ENCODE data around the gene BAIAP2L1. TPM values are rescaled to one million over a fixed set of nuclear protein-coding genes. Genes with fewer than 3 reads are reported as not detected.

BAIAP2L1 gene
- total and polyA plus RNA-seq, 2 experiments from 2014 or later = 24.1 to 38.3 TPM

DNA sequence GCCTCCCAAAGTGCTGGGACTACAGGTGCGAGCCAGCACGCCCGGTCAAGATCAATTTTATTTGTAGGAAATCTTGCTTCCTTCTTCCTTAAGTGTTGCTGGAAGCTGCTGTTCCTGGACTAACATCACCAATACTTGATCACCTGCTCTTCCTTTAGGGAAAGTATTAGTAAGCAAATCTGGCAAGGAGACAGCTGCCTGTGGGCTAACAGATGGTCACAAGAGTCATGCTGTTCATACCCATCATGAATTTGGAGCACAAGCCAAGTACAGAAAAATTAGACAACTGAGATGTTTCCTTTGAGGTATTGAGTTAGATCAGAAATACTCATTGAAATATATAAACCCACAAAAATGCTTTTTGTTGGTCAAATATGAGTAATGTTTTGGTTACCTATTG lies 27.9 kb downstream of the BAIAP2L1 start:
- Mint-ChIP-seq H3K9me3 (no peaks in the 10 kb centered on the region; the same call in 2 of the 3 replicates), H3K27ac (no peak overlapping the region), H3K4me1 (no peaks in the 10 kb centered on the region), H3K4me3 (no peak overlapping the region), H3K27me3 (ENCODE audit: insufficient read depth, low read depth, poor library complexity) (peaks cover 4% of the 10 kb centered on the region), H3K36me3 (ENCODE audit: low read depth) (peaks cover 7% of the 10 kb centered on the region; the same call in 1 of the 3 replicates)
- peaks cover 87% of the 10 kb centered on the region for H3K79me2 ChIP-seq (replicated peaks; ENCODE audit: insufficient read depth)
- no peak for ATAC-seq
- no peaks in the 10 kb centered on the region for H3K36me3 ChIP-seq (ENCODE audit: insufficient read depth)
- TF ChIP-seq, protein P1, sequence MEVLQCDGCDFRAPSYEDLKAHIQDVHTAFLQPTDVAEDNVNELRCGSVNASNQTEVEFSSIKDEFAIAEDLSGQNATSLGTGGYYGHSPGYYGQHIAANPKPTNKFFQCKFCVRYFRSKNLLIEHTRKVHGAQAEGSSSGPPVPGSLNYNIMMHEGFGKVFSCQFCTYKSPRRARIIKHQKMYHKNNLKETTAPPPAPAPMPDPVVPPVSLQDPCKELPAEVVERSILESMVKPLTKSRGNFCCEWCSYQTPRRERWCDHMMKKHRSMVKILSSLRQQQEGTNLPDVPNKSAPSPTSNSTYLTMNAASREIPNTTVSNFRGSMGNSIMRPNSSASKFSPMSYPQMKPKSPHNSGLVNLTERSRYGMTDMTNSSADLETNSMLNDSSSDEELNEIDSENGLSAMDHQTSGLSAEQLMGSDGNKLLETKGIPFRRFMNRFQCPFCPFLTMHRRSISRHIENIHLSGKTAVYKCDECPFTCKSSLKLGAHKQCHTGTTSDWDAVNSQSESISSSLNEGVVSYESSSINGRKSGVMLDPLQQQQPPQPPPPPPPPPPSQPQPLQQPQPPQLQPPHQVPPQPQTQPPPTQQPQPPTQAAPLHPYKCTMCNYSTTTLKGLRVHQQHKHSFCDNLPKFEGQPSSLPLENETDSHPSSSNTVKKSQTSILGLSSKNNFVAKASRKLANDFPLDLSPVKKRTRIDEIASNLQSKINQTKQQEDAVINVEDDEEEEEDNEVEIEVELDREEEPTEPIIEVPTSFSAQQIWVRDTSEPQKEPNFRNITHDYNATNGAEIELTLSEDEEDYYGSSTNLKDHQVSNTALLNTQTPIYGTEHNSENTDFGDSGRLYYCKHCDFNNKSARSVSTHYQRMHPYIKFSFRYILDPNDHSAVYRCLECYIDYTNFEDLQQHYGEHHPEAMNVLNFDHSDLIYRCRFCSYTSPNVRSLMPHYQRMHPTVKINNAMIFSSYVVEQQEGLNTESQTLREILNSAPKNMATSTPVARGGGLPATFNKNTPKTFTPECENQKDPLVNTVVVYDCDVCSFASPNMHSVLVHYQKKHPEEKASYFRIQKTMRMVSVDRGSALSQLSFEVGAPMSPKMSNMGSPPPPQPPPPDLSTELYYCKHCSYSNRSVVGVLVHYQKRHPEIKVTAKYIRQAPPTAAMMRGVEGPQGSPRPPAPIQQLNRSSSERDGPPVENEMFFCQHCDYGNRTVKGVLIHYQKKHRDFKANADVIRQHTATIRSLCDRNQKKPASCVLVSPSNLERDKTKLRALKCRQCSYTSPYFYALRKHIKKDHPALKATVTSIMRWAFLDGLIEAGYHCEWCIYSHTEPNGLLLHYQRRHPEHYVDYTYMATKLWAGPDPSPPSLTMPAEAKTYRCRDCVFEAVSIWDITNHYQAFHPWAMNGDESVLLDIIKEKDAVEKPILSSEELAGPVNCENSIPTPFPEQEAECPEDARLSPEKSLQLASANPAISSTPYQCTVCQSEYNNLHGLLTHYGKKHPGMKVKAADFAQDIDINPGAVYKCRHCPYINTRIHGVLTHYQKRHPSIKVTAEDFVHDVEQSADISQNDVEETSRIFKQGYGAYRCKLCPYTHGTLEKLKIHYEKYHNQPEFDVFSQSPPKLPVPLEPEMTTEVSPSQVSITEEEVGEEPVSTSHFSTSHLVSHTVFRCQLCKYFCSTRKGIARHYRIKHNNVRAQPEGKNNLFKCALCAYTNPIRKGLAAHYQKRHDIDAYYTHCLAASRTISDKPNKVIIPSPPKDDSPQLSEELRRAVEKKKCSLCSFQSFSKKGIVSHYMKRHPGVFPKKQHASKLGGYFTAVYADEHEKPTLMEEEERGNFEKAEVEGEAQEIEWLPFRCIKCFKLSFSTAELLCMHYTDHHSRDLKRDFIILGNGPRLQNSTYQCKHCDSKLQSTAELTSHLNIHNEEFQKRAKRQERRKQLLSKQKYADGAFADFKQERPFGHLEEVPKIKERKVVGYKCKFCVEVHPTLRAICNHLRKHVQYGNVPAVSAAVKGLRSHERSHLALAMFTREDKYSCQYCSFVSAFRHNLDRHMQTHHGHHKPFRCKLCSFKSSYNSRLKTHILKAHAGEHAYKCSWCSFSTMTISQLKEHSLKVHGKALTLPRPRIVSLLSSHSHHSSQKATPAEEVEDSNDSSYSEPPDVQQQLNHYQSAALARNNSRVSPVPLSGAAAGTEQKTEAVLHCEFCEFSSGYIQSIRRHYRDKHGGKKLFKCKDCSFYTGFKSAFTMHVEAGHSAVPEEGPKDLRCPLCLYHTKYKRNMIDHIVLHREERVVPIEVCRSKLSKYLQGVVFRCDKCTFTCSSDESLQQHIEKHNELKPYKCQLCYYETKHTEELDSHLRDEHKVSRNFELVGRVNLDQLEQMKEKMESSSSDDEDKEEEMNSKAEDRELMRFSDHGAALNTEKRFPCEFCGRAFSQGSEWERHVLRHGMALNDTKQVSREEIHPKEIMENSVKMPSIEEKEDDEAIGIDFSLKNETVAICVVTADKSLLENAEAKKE (CRISPR knock-in tag; IDR thresholded peaks at IDR 0.05) = no peak
- TF ChIP-seq STAT1 (IDR thresholded peaks at IDR 0.05; ENCODE audit: unreplicated experiment) = no peak
- no peak for TF ChIP-seq ZNF331 (CRISPR knock-in tag; IDR thresholded peaks at IDR 0.05; ENCODE audit: low read depth)
- TF ChIP-seq EZH2 (IDR thresholded peaks at IDR 0.05; ENCODE audit: low read depth, unreplicated experiment) = no peak
- TF ChIP-seq, protein P2, sequence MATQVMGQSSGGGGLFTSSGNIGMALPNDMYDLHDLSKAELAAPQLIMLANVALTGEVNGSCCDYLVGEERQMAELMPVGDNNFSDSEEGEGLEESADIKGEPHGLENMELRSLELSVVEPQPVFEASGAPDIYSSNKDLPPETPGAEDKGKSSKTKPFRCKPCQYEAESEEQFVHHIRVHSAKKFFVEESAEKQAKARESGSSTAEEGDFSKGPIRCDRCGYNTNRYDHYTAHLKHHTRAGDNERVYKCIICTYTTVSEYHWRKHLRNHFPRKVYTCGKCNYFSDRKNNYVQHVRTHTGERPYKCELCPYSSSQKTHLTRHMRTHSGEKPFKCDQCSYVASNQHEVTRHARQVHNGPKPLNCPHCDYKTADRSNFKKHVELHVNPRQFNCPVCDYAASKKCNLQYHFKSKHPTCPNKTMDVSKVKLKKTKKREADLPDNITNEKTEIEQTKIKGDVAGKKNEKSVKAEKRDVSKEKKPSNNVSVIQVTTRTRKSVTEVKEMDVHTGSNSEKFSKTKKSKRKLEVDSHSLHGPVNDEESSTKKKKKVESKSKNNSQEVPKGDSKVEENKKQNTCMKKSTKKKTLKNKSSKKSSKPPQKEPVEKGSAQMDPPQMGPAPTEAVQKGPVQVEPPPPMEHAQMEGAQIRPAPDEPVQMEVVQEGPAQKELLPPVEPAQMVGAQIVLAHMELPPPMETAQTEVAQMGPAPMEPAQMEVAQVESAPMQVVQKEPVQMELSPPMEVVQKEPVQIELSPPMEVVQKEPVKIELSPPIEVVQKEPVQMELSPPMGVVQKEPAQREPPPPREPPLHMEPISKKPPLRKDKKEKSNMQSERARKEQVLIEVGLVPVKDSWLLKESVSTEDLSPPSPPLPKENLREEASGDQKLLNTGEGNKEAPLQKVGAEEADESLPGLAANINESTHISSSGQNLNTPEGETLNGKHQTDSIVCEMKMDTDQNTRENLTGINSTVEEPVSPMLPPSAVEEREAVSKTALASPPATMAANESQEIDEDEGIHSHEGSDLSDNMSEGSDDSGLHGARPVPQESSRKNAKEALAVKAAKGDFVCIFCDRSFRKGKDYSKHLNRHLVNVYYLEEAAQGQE (IDR thresholded peaks at IDR 0.05; ENCODE audit: unreplicated experiment) = no peak
- TF ChIP-seq ZNF114 (CRISPR knock-in tag; IDR thresholded peaks at IDR 0.05) = no peak
- TF ChIP-seq CREB1 (CRISPR knock-in tag; IDR thresholded peaks at IDR 0.05; ENCODE audit: low read depth) = no peak
- no peak for TF ChIP-seq JUNB (IDR thresholded peaks at IDR 0.05; ENCODE audit: unreplicated experiment)
- no peak for TF ChIP-seq POLR2AphosphoS5 (IDR thresholded peaks at IDR 0.05; ENCODE audit: low read depth)
- TF ChIP-seq, protein P3, sequence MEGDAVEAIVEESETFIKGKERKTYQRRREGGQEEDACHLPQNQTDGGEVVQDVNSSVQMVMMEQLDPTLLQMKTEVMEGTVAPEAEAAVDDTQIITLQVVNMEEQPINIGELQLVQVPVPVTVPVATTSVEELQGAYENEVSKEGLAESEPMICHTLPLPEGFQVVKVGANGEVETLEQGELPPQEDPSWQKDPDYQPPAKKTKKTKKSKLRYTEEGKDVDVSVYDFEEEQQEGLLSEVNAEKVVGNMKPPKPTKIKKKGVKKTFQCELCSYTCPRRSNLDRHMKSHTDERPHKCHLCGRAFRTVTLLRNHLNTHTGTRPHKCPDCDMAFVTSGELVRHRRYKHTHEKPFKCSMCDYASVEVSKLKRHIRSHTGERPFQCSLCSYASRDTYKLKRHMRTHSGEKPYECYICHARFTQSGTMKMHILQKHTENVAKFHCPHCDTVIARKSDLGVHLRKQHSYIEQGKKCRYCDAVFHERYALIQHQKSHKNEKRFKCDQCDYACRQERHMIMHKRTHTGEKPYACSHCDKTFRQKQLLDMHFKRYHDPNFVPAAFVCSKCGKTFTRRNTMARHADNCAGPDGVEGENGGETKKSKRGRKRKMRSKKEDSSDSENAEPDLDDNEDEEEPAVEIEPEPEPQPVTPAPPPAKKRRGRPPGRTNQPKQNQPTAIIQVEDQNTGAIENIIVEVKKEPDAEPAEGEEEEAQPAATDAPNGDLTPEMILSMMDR (conservative IDR thresholded peaks at IDR 0.05; ENCODE audit: low read depth in 2 of 2) = no peak
- TF ChIP-seq NANOG (IDR thresholded peaks at IDR 0.05; ENCODE audit: borderline replicate concordance) = no peak
- TF ChIP-seq, protein P4, sequence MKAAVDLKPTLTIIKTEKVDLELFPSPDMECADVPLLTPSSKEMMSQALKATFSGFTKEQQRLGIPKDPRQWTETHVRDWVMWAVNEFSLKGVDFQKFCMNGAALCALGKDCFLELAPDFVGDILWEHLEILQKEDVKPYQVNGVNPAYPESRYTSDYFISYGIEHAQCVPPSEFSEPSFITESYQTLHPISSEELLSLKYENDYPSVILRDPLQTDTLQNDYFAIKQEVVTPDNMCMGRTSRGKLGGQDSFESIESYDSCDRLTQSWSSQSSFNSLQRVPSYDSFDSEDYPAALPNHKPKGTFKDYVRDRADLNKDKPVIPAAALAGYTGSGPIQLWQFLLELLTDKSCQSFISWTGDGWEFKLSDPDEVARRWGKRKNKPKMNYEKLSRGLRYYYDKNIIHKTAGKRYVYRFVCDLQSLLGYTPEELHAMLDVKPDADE (IDR thresholded peaks at IDR 0.05) = no peak
- TF ChIP-seq EZH2phosphoT487 (IDR thresholded peaks at IDR 0.05; ENCODE audit: unreplicated experiment) = no peak
- H3K4me3 ChIP-seq = no peak overlapping the region
- no peak for DNase-seq (ENCODE audit: low spot score)
- no peak overlapping the region for H3K4me2 ChIP-seq
- peaks cover 46% of the 10 kb centered on the region for H4K20me1 ChIP-seq (replicated peaks; ENCODE audit: insufficient read depth)
- no peaks in the 10 kb centered on the region; the same call in 1 of the 2 replicates for H3K4me1 ChIP-seq (ENCODE audit: insufficient read depth)
- H3F3A ChIP-seq (replicated peaks; ENCODE audit: low read depth) = no peaks in the 10 kb centered on the region
- no peaks in the 10 kb centered on the region for H3K27me3 ChIP-seq (ENCODE audit: insufficient read depth)
- no peak overlapping the region for H3K27ac ChIP-seq (ENCODE audit: low read depth)
- H2AFZ ChIP-seq = no peak overlapping the region
- H3K9me2 ChIP-seq (ENCODE audit: insufficient read depth) = no peaks in the 10 kb centered on the region

Data from GM23338 (cell line).